ENCODE data around the gene PNPLA6.

Gene PNPLA6

DNA sequence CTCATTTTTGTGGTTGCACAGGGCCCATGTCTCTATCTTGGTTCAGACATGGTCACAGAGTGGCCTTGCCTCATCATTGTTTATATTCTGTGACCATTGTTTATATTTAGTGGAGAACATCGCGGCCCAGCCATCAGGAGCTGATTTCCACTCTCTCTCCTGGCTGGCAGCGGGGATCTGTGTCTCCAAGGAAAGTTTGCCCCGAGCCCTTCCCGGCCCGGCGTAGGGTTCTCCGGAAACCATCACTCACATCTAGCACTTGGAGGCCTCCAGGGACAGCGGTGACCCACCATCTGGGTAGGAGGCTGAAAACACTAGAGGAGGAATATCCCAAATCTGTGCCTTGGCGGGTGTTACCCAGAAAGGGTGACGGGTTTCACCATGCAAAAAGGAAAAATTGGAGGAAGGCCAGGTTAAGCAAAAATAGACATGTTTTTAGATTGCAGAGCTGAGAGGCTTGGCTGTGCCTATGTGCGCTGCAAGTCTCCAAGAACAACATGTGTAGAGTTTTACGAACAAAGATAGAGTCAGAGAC lies 20.3 kb upstream of the PNPLA6 start:
- no peak for DNase-seq (ENCODE audit: low spot score)
- TF ChIP-seq, protein P1, sequence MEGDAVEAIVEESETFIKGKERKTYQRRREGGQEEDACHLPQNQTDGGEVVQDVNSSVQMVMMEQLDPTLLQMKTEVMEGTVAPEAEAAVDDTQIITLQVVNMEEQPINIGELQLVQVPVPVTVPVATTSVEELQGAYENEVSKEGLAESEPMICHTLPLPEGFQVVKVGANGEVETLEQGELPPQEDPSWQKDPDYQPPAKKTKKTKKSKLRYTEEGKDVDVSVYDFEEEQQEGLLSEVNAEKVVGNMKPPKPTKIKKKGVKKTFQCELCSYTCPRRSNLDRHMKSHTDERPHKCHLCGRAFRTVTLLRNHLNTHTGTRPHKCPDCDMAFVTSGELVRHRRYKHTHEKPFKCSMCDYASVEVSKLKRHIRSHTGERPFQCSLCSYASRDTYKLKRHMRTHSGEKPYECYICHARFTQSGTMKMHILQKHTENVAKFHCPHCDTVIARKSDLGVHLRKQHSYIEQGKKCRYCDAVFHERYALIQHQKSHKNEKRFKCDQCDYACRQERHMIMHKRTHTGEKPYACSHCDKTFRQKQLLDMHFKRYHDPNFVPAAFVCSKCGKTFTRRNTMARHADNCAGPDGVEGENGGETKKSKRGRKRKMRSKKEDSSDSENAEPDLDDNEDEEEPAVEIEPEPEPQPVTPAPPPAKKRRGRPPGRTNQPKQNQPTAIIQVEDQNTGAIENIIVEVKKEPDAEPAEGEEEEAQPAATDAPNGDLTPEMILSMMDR (IDR thresholded peaks at IDR 0.05; ENCODE audit: borderline replicate concordance, control extremely low read depth, extremely low read depth, insufficient read depth, missing control alignments), result no peak
- in situ Hi-C loops (cut with MboI; ENCODE audit: low sequenced_read_pairs, unreplicated experiment), result no loop called here

DNA sequence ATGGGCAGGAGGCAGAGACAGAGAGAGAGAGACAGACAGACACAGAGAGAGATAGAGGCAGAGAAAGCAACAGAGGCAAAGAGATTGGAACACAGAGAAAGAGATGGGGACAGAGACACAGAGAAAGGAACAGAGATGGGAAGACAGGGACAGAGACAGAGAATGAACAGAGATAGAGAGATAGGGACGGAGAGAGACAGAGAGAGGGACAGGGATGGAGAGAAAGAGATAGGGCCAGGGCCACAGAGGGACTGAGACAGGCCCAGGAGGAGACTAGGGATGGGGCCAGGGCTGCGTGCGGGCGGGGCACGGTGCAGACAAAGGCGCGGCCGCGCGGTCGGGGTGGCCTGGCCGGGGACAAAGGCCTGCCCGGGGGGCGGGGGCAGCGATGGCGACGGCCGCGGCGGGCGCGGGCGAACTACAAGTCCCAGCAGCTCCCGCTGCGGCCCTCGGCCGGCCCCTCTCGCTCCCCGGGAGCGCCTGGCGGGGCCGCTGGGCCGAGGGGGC lies 19.8 kb upstream of the PNPLA6 start, which contains the start of gene ZNF358:
ZNF358 (plus strand) TSS at position 459 of the 507 bp plus-strand sequence. CDS start 3,140 bp downstream, outside the sequence.
- in situ Hi-C loops (cut with MboI; ENCODE audit: low sequenced_read_pairs, unreplicated experiment), result no loop called here
- TF ChIP-seq, protein P1 (IDR thresholded peaks at IDR 0.05; ENCODE audit: borderline replicate concordance, control extremely low read depth, extremely low read depth, insufficient read depth, missing control alignments), result no peak
- peak; percentile 96 for DNase-seq (ENCODE audit: low spot score)

DNA sequence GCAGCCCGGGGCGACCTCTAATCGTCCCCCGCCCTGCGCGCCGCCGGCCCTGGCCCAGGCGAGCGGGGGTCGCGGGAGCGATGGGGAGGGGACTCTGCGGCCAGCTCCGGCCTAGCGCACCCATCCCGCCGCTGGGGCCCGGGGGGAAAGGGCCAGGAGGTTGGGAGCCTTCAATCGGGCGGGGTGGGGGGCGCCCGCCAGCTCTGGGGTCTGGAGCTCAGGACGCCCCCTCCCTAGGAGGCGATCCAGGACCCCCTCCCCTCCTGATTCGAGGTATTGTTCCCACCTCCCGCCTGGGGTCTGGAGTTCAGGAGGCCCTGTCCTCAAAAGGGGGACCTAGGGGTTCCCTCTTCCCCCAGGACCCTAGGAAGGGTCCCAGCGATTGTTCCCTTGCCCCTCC lies 19.2 kb upstream of the PNPLA6 start:
- TF ChIP-seq, protein P1 (IDR thresholded peaks at IDR 0.05; ENCODE audit: borderline replicate concordance, control extremely low read depth, extremely low read depth, insufficient read depth, missing control alignments), result no peak
- in situ Hi-C loops (cut with MboI; ENCODE audit: low sequenced_read_pairs, unreplicated experiment), result no loop called here
- no peak for DNase-seq (ENCODE audit: low spot score)

DNA sequence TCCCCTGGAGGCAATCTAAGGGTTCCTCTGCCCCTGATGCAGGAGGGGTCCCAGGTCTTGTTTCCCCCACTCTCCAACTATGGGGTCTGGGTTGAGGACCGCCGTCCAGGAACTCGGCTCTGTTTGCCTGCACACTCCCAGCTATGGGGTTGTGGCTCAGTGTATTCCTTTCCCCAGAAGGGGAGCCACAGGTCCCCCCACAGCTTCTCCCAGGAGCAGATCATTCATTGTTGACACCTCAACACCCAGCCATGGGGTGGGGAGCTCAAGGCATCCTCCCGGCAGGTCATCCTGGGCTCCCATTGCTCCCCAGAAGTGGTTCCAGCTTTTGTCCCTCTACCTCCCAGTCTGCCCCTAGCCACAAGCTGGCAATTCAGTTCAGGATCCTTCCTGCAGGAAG lies 18.6 kb upstream of the PNPLA6 start:
- in situ Hi-C loops (cut with MboI; ENCODE audit: low sequenced_read_pairs, unreplicated experiment), result no loop called here
- TF ChIP-seq, protein P1 (IDR thresholded peaks at IDR 0.05; ENCODE audit: borderline replicate concordance, control extremely low read depth, extremely low read depth, insufficient read depth, missing control alignments), result no peak
- no peak for DNase-seq (ENCODE audit: low spot score)

DNA sequence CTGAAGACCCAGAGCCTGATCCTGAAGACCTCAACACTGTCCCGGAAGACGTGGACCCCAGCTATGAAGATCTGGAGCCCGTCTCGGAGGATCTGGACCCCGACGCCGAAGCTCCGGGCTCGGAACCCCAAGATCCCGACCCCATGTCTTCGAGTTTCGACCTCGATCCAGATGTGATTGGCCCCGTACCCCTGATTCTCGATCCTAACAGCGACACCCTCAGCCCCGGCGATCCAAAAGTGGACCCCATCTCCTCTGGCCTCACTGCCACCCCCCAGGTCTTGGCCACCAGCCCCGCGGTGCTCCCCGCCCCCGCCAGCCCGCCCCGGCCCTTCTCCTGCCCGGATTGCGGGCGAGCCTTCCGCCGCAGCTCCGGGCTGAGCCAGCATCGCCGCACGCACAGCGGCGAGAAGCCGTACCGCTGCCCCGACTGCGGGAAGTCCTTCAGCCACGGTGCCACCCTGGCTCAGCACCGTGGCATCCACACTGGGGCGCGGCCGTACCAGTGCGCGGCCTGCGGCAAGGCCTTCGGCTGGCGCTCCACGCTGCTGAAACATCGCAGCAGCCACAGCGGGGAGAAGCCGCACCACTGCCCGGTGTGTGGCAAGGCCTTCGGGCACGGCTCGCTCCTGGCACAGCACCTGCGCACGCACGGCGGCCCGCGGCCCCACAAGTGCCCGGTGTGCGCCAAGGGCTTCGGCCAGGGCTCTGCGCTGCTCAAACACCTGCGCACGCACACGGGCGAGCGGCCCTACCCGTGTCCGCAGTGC lies 16.0 kb upstream of the PNPLA6 start:
- no peak for DNase-seq (ENCODE audit: low spot score)
- in situ Hi-C loops (cut with MboI; ENCODE audit: low sequenced_read_pairs, unreplicated experiment), result no loop called here

More for the DNA sequence above, 16.0 kb upstream of the PNPLA6 start:
- TF ChIP-seq, protein P1 (IDR thresholded peaks at IDR 0.05; ENCODE audit: borderline replicate concordance, control extremely low read depth, extremely low read depth, insufficient read depth, missing control alignments), result no peak
